AG04449 (cell line): ENCODE measurements around the gene CHMP1B.

ENCODE experiments used
- CTCF ChIA-PET: fragments of 350-600 bp; formaldehyde crosslinking; extraction: SDS; loops from one replicate; lab custom pipeline; 2021; ENCODE audit warnings: antibody characterized with exemption; lab: Yijun Ruan, JAX
- POLR2A ChIA-PET: fragments of 400-600, 350-600 bp; formaldehyde crosslinking; extraction: SDS; loops from one replicate; lab custom pipeline; 2020; ENCODE audit warnings: antibody characterized with exemption, inconsistent platforms; lab: Yijun Ruan, JAX
- DNase-seq: peaks from one replicate; pipeline ENCODE4 v3.0.0-alpha.2; 2010; ENCODE audit warnings: low read depth, low spot score
- H3K4me3 ChIP-seq: 2 replicates; pipeline ENCODE4 v1.5.1; 2011; ENCODE audit warnings: low read depth, mild to moderate bottlenecking, control low read depth, low read length
- CTCF ChIP-seq: IDR thresholded peaks from one replicate; pipeline ENCODE4 v1.5.1; 2011; ENCODE audit warnings: mild to moderate bottlenecking, moderate library complexity, low read length, control low read depth, inconsistent platforms; ENCODE audit not compliant: insufficient read depth; ENCODE audit errors: missing control alignments

The CHMP1B gene

GRCh38 chr18:11830585-11830984 is 20.6 kb upstream of the CHMP1B start:
- no peak for TF ChIP-seq CTCF
- ChIA-PET POLR2A (no interaction called here), CTCF (no interaction called here)
- no peak for DNase-seq
- no peak overlapping the region for H3K4me3 ChIP-seq

GRCh38 chr18:11831921-11832320 is 19.3 kb upstream of the CHMP1B start:
- TF ChIP-seq CTCF: no peak
- no peak for DNase-seq
- POLR2A ChIA-PET: no interaction called here
- CTCF ChIA-PET: no interaction called here
- H3K4me3 ChIP-seq: no peak overlapping the region

DNA sequence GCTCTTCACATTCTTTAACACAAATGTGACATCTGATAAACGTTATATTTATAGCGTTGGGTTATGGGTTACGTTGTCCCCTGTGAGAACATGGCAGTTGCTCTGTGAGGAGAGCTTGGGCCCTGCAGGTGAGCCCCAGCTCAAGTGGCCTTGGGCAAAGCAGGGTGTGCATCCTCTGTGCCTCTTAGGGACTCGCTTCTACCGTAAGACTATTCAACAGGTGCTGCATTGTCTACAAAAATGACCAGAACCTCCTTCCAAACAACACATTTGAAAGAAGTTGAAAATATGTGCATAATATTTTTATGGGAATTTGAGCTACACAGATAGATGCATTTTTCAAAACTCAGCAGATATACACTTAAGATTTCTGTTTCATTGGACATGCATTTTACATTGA is 16.4 kb upstream of the CHMP1B start:
- no peak for TF ChIP-seq CTCF
- no peak for DNase-seq
- CTCF ChIA-PET: interaction anchor here (1.3 to 1.4 kb wide), 2 partner anchors 15 to 102 kb away, joined by 3 to 5 read pairs; no protein-coding TSS in a partner anchor
- POLR2A ChIA-PET: no interaction called here
- no peak overlapping the region for H3K4me3 ChIP-seq

DNA sequence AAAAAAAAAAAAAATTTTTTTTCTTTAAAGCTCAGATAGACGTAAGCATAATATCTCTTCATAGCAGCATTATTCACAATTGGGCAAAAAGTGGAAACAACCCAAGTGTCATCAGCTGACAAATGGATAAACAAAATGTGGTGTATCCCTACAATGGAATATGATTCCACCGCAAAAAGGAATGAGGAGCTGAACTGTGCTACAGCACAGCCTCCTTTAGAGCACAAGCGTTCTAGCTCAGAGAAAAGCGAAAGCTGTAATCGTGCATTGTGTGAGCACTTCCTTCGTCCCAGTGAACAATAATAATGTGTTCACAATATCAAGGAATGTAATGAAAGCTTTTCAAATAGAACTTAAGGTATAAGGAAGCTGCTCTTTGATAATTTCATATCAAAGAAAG is 11.7 kb upstream of the CHMP1B start:
- ChIA-PET POLR2A (no interaction called here), CTCF (no interaction called here)
- TF ChIP-seq CTCF: no peak
- no peak for DNase-seq
- H3K4me3 ChIP-seq: no peak overlapping the region

- CTCF ChIA-PET: interaction anchor here (1.2 kb wide), 1 partner anchor 11 kb away, joined by 3 read pairs; no protein-coding TSS in a partner anchor
- H3K4me3 ChIP-seq: no peak overlapping the region
- POLR2A ChIA-PET: no interaction called here
- no peak for DNase-seq
- no peak for TF ChIP-seq CTCF
Observed at GRCh38 chr18:11840493-11840892, 10.7 kb upstream of the CHMP1B start.

DNA sequence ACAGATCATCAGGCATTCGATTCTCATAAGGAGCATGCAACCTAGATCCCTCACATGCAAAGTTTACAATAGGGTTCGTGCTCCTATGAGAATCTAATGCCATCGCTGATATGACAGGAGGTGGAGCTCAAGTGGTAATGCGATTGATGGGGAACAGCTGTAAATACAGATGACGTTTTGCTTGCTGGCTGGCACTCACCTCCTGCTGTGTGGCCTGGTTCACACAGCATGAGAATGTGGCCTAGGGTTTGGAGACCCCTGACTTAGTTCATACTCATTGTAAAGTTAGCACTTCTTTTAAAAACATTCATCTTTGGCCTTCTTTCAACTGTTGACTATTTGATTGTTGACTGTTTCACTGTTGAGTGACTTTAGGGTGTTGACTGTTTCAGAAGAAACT is 8.7 kb upstream of the CHMP1B start:
- no peak for TF ChIP-seq CTCF
- H3K4me3 ChIP-seq: no peak overlapping the region
- no peak for DNase-seq
- CTCF ChIA-PET: no interaction called here
- POLR2A ChIA-PET: no interaction called here
